NCI-H1092 (cell line): ENCODE results near the gene CDC5L.
"Not testable (repeated sequence)": the region's sequence is repeated elsewhere in the genome, so short reads cannot be mapped to it uniquely, and the experiment has no call there.

Source experiments
- DNase-seq: peaks from one replicate; lab custom pipeline; 2025; lab: John Stamatoyannopoulos, UW

CDC5L gene

DNA sequence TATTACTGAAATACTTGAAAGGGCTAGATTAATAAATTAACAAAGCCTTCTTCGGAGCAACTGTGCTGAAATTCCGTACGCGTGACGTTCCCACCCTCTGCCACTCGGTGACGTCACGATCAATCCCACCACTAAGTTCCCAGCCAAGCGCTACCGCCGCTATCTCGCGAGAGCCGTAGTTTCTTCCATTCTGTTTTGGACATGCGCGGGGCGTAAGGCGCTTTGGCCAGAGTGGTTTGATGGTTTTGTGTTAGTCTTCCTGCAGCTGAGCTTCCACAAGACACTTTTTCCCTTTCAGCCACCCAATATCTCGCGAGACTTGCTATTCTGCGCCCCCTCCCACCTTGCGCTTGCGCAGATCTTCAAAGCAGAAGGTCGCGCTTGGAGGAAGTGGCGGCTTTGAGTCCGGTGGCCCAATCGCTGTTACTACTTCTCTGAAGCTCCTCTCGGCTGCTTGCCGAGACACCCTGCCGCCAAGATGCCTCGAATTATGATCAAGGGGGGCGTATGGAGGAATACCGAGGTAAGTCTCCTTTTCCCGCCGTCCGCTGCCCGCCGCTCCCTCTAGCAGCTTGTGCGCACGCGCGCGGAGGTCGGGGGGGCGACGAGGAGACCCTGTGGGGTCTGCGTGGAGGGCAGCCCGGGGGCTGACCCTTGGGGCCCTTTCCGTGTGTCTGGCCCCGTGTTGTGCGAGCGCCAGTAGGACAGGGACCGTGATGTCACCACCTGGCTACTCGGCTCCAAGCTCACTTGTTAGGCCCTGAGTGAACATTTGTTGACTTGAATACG is at the start of gene CDC5L:
TSS of gene CDC5L (plus strand) at position 361 of the 789 bp plus-strand sequence. CDS start at position 479, 118 bp downstream.
- peak; percentile 99 for DNase-seq

DNA sequence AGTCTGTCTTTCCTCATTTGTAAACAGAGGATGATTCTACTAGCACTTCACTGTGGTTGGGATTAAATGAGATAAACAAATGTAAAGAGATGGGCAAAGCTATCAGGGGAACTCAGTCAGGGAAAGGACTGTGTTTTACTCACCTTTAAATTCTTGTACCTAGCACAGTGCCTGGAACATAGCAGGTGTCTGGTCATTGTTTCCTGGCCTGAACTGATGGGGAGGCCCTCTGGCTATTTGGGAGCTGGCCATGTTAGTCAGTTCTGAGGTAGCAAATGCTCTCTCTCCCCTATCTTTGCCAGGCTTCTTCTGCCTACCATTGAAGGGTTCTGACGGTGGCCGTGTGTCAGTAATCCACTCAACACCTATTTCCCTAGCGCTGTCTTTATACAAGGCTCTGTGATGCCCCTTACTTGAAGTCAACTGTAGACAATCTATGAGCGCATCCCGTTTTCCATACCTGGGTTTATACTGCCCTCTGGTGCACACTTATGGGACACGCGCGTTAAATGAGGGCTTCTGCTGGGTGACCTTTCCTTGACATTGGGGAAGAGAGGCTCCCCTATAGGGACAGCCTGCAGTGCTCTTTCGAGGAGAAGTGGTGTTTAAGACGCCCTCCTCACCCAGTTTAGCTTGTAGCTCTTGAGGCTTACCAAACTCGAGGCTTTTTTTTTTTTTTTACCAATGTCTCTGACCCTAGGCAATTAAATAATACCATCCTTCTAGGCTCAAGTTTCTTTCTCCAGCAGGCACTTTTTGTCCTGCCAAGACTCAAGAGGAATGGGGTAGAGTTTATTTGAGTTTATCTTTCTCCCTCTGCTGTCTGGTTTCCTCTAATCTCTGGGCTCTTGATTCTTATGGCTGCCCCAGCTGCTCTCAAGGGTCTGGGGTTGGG is 49.0 kb upstream of the CDC5L start:
- peak; percentile 61 for DNase-seq

DNA sequence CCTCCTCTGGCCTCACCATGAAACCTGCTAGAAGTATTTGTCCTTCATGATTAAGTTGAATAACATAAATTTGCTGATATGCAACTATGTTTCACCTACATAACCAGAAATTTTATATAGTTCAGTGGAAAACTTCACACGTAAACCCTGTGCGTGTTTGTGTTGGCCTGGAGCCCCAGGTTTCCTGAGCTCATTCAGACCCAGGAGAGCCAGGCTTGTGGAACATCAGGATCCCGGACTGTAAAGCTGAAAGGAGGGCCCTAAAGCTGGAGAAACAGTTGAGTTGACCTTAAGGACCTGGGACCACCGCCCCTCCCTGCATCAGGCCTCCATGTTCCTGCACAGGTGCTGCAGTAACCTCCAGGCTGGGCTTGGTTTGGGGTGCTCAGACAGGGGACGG is 48.2 kb upstream of the CDC5L start:
- DNase-seq = no peak

DNA sequence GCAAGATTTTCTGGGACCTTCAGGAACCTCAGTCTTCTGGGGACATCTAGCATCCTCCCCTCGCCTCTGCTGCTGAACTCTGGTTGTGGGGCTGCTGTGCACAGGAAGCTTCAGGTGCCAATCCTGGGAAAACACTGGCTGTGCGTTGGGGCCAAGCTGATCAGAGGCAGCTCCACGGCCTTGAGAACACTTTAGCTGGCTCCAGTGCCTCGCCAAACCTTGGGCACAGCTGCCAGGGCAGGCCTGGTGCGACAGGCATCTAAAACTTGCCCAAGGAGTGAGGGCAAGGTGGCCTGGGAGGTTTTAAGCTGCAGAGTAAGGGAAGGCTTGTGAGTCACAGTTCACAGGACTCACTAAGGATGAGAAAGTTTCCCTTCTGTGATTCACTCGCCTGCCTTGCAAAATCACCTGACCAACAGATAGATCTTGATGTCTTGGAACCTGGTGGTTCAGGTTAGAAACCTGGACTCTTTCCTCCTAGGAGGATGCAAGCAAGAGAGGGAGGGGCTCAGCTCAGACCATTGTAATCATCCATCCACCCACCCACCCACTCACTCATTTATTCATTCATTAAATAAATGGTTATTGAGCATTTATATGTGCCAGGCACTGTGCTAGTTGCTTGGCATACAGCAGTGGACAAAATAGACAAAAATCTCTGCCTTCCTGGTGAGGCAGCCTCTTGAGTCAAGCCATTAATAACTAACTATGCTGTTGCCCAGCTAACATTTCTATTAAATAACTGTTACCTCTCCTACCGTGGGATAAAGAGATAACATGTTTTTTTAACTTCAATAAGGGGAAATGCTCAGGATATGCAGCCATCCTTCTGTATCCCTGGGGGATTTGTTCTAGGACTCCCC is 47.5 kb upstream of the CDC5L start:
- DNase-seq = no peak

DNA sequence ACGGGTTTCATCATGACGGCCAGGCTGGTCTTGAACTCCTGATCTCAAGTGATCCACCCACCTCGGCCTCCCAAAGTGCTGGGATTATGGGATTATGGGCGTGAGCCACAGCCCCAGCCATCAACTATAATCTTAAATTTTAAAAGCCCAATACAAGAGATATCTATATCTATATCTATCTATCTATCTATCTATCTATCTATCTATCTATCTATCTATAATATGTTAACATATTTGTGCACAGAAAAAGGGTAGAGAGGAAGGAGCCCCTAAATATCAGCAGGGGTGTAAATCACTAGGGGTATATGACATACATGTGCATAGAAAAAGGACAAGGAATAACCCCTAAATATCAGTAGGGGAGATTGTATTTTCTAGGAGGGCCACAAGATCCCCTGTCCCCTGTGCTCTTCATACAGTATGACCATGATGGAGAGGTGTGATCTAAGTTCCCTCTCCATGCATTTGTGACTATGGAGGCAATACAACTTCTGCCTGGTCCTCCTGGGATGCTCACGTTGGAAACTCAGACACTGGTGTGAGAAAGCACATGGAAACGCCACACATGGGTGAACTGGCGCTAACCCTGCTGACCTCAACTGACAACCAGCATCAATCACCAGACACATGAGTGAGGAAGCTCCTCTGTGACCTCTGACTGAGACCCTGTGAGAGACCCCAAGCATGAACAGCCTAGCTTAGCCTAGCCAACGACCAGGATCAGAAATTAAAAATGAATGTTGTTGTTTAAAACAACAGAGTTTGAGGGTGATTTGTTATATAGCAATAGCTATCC is 46.2 kb upstream of the CDC5L start:
- no peak for DNase-seq

DNA sequence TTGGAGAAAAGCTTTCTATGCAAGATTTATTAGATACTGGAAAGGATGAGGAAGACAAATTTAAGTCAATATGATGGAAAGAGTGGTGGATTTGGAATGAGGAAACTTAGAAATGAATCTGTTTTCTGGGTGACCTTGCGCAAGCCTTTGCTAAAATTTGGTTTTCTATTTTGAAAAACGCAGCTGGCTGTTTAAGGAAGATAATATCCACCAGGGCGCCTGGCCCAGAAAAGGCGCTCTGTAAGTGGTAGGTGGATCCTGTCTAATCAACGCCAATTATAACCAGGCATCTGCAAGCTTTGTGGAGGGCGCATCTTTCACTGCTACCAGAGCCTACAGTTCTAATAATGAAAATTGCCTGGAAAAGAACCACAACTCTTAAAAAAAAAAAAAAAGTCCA is 45.5 kb upstream of the CDC5L start:
- peak; percentile 53 for DNase-seq

DNA sequence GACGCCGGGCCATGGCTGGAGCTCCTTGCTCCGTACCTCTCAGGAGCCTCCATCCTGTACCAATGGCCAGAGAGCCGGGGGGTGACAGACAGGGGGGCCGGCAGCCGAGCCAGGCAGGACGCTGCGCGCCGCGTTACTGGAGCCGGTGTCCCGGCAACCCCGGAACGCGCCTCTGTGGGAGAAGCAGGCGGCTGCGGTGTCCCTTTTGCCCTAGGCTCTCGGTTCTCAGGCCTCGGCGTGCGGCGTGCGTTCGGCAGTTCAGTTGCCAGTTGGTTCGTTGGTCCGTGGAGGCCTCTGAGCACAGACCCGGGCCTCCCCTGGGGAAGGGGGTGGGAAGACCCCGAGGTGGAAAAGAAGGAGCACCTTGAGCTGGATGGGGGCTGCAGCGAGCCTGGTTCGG is 45.0 kb upstream of the CDC5L start, which contains the start of gene SPATS1:
TSS of gene SPATS1 (plus strand) at position 162 of the 400 bp plus-strand sequence. CDS start 446 bp downstream, outside the sequence.
- peak; percentile 53 for DNase-seq

DNA sequence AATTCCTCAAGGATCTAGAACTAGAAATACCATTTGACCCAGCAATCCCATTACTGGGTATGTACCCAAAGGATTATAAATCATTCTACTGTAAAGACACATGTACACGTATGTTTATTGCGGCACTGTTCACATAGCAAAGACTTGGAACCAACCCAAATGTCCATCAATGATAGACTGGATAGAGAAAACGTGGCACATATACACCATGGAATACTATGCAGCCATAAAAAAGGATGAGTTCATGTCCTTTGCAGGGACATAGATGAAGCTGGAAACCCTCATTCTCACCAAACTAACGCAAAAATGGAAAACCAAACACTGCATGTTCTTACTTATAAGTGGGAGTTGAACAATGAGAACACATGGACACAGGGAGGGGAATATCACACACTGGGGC is 40.7 kb upstream of the CDC5L start:
- DNase-seq = not testable (repeated sequence)

DNA sequence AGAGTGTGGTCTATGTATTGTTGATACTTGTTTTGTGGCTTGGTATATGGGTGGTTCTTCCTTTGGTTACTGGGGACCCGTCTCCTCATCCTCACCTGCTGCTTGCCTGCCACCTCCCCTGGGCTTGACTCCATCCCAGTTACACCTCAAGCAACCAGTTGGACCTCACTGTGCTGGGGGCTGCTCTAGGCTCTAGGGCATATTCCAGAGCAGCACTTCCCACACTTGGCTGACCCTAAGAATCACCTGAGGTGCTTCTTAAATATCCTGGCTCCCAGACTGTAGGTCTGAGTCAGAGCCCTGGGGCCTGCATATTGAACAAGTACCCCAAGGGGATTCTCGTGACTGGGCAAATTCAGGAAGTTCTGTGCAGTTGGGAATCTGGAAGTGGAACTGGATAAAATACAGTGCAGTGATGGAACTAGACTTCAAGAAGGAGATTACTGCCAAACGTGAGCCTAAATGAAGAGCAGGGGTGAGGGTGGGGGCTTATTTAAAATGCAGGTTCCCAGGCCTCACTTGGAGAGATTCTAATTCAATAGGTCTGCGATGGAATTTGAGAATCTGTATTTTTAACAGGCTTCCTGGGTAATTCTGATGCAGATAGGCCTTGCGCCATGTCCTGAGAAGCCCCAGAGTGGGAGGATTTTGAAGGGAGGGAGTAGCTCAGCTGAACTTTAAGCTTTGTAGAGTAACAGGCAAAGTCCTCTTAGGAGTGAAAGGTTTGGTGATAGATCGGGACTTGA is 37.4 kb upstream of the CDC5L start:
- no peak for DNase-seq

DNA sequence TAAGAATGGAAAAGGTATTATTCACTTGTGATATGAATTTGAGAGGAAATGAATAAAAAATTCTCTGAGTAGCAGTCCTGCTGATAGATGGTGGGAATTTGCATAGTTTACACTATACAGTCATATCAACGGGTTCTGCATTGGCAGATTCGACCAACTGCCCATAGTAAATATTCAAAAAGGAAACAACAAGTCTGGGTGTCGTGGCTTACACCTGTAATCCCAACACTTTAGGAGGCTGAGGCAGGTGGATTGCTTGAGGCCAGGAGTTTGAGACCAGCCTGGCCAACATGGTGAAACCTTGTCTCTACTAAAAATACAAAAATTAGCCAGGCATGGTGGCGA is 36.9 kb upstream of the CDC5L start:
- not testable (repeated sequence) for DNase-seq

DNA sequence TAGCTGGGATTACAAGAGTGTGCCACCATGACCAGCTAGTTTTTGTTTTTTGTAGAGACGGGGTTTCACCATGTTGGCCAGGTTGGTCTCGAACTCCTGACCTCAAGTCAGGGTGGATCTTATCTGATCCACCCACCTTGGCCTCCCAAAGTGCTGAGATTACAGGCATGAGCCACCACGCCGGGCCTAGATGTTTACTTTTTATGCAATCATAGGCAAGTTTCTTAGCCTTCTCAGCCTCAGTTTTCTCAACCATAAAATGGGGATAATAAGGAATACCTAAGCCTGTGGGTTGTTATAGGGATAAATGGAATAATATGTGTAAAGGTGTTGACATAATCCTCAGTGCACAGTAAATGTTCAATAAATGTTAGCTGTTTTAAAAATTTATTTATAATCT is 35.2 kb upstream of the CDC5L start:
- no peak for DNase-seq

DNA sequence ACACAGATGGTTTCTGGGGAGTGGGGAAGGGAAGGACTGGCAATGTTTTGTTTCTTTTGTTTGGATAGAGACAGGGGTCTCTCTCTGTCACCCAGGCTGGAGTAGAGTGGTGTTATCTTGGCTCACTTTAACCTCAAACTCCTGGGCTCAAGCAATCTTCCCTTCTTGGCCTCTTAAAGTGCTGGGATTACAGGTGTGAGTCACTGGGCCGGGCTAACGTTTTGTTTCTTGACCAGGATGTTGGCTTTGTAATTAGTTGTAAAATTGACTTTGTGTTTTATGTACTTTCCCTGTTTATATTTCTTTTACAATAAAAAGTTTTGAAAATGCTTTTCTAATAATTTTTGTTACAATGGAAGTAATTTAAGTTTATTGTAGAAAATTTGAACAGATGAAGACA is 34.2 kb upstream of the CDC5L start:
- no peak for DNase-seq

DNA sequence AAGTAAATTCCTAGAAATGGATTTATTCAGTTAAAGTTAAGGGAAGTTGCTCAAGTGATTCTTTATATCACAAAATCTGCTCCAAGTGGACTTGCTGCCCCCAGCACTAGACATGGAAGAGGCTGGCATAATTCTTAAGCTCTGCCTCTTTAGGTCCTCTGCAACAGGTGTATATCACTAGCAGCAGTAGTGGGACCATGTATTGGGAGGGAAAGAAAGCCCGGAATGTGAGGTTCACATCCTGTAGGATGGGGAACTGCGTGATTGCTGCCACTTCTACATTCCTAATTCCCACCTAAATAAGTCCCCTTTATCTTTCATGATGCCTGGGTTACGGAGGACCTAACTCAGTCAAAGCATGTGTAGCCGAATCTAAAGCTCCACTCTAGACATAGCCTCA is 31.9 kb upstream of the CDC5L start:
- no peak for DNase-seq

DNA sequence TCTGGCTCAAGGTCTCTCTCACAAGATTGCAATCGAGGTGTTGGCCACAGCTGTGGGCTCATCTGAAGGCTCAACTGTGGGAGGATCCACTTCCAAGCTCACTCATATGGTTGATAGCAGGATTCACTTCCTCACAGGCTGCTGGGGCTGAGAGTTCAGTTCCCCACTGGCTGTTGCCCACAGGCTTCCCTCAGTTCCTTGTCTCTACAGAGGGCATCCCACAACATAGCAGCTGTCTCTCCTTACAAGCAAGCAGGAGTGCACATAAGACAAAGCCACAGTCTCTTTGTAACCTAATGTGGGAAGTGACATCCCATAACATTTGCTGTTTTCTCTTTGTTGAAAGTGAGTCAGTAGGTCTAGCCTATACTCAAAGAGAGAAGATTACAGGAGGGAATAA is 31.0 kb upstream of the CDC5L start:
- DNase-seq = no peak

DNA sequence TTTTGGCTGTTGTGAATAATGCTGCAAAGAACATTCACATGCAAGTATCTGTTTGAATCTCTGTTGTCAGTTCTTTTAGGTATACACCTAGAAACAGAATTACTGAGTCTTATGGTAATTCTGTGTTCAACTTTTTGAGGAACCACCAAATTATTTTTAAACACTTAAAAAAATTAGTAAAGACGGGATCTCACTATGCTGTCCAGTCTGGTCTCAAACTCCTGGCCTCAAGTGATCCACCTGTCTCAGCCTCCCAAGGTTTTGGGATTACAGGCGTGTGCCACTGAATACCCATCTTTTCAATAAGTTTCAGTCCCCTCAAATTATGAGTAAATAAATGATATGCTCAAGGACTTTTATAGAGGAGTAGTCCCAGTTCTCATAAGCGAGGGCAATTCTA is 27.5 kb upstream of the CDC5L start:
- DNase-seq = no peak

DNA sequence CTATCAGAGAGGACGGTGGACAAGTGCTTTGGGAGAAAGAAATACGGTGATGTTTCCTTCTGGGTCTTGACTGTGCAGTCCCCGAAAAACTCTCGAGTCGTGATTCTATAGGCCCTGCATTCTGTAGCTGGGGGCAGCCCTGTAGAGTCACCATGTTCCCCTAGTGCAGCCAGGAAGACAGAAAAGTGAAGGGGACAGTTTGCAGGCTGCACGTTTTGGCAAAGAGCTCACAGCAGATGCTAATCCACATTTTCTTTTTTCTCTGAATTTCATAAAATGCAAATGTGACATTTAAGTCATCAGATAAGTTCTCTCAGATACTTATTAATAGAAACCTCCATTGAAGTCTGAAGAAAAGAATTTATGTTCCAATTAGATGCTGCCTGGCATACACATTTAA is 25.6 kb upstream of the CDC5L start:
- DNase-seq = no peak

DNA sequence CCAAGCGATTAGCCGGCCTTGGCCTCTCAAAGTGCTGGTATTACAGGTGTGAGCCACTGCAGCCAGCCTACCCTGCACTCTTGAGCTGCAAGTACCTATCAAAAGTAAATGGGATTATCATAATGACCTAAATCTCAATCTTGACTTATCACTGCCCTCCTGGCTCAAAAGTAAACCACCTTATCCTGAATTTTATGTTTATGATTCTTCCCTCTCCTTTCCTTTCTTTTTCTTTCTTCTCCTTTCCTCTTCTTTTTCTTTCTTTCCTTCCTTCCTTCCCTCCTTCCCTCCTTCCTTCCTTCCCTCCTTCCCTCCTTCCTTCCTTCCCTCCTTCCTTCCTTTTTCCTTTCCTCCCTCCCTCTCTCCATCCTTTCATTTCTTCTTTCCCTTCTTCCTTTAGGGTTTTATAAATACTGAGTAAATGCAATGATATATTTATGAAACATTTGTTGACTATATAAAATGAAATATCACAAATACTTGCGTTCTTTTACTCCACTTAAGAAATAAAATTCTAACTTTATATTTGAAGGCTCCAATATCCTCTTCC is 24.1 kb upstream of the CDC5L start:
- DNase-seq = no peak

DNA sequence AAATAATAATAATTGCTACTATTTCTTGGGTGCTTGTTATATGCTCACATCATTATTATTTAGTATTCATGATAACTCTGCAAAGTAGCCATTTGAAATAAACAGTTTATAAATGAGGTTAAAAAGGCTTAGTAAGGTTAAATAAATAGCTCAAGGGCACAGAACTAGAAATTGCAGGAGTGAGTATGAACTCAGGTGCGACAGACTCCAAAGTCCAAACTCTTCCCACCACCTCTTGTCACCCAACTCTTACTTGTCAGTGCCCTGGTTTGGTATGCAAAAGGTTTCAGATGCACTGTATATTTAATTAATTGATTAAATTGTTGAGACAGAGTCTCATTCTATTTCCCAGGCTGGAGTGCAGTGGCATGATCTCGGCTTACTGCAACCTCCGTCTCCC is 20.7 kb upstream of the CDC5L start:
- no peak for DNase-seq

DNA sequence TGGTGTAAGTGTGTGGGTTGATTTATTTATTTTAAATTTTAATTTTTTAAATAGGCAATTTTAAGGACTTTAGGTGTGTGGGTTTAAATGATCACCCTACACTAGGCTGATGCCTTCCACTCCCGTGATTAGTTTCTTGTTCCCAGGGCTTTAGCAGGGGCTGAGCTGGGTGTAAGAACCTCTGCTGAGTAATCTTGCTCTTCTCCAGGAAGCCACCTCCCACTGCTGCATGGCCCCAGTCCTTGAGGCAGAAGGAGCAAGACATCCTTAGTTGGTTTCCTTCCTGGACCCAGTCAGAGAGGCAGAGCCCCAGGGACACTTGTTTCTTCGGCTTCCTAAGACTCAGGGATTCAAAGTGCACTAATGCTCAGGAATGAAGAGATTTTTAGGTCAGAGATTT is 19.8 kb upstream of the CDC5L start:
- no peak for DNase-seq

DNA sequence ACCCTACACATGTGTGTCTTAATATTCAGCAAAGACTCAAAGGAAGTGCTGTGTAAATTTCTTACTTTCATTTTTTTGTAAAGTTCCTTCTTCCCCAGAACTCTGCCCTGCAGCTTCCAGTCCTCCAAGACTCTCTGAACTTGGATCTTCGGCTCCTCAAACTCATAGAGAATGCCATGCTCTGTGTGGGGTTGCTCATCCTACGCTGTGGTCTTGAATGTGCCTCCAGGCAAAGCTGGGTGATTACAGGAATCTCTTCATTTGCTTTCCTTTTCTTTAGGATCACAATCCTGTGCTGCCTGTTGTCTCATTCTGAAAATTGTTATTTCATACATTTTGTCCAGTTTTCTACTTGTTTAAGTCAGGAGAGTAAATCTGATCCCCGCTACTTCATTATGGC is 14.5 kb upstream of the CDC5L start:
- no peak for DNase-seq
